ENCODE data around the gene FGGY. TPM values are rescaled to one million over a fixed set of nuclear protein-coding genes. Genes with fewer than 3 reads are reported as not detected.

The FGGY gene
- total RNA-seq, 2 donors from 2014 or later = 12.2 to 17.4 TPM

GRCh38 chr1:59683197-59683596, 386.3 kb downstream of the FGGY start:
- H3K27me3 ChIP-seq = no peaks in the 10 kb centered on the region
- H3K4me1 ChIP-seq = peaks cover 7% of the 10 kb centered on the region
- DNase-seq = no peak
- WGBS, 2 donors = 85 to 91% methylated on average over 2 of the region's 2 CpGs
- H3K9me3 ChIP-seq = no peaks in the 10 kb centered on the region
- H3K4me3 ChIP-seq = no peak overlapping the region
- no peak for TF ChIP-seq POLR2A (IDR thresholded peaks at IDR 0.05)
- TF ChIP-seq CTCF (IDR thresholded peaks at IDR 0.05) = no peak
- intact Hi-C loops (cut with DNase I) = no loop called here
- H3K36me3 ChIP-seq (replicated peaks in 1 of 2; ENCODE audit: insufficient read depth in 1 of 2, low read depth in 2 of 2) = no peaks in the 10 kb centered on the region
- ATAC-seq = no peak
- peak overlapping the region in 1 of 4 donors; percentile 19 for H3K27ac ChIP-seq

GRCh38 chr1:59684698-59685097, 387.8 kb downstream of the FGGY start:
- no peak for TF ChIP-seq POLR2A (IDR thresholded peaks at IDR 0.05)
- no peak for TF ChIP-seq CTCF (IDR thresholded peaks at IDR 0.05)
- no peak overlapping the region for H3K27ac ChIP-seq
- H3K4me3 ChIP-seq = no peak overlapping the region
- no peaks in the 10 kb centered on the region for H3K9me3 ChIP-seq
- peaks cover 6% of the 10 kb centered on the region for H3K4me1 ChIP-seq
- WGBS, 2 donors = 78 to 81% methylated on average over 4 of the region's 4 CpGs
- intact Hi-C loops (cut with DNase I) = no loop called here
- no peaks in the 10 kb centered on the region for H3K27me3 ChIP-seq
- H3K36me3 ChIP-seq (replicated peaks in 1 of 2; ENCODE audit: insufficient read depth in 1 of 2, low read depth in 2 of 2) = no peaks in the 10 kb centered on the region
- no peak for ATAC-seq
- DNase-seq = no peak

GRCh38 chr1:59685101-59685500, 388.2 kb downstream of the FGGY start:
- DNase-seq (no peak), ATAC-seq (no peak)
- H3K27me3 ChIP-seq = no peaks in the 10 kb centered on the region
- WGBS, 2 donors = 94 to 100% methylated on average over 3 of the region's 3 CpGs
- H3K4me3 ChIP-seq = no peak overlapping the region
- intact Hi-C loops (cut with DNase I) = no loop called here
- H3K36me3 ChIP-seq (replicated peaks in 1 of 2; ENCODE audit: insufficient read depth in 1 of 2, low read depth in 2 of 2) = no peaks in the 10 kb centered on the region
- H3K9me3 ChIP-seq = no peaks in the 10 kb centered on the region
- H3K4me1 ChIP-seq = peaks cover 6% of the 10 kb centered on the region
- H3K27ac ChIP-seq = no peak overlapping the region
- TF ChIP-seq CTCF (IDR thresholded peaks at IDR 0.05) (no peak), POLR2A (IDR thresholded peaks at IDR 0.05) (no peak)

- WGBS, 2 donors = 91 to 98% methylated on average over 2 of the region's 2 CpGs
- ATAC-seq = no peak
- intact Hi-C loops (cut with DNase I) = no loop called here
- Histone ChIP-seq H3K4me1 (peaks cover 6% of the 10 kb centered on the region), H3K9me3 (no peaks in the 10 kb centered on the region), H3K27ac (no peak overlapping the region), H3K4me3 (no peak overlapping the region), H3K36me3 (replicated peaks in 1 of 2; ENCODE audit: insufficient read depth in 1 of 2, low read depth in 2 of 2) (no peaks in the 10 kb centered on the region), H3K27me3 (no peaks in the 10 kb centered on the region)
- DNase-seq = no peak
- TF ChIP-seq CTCF (IDR thresholded peaks at IDR 0.05) (no peak), POLR2A (IDR thresholded peaks at IDR 0.05) (no peak)
Observed at GRCh38 chr1:59685666-59686065, 388.8 kb downstream of the FGGY start.

GRCh38 chr1:59686170-59686569, 389.3 kb downstream of the FGGY start:
- Histone ChIP-seq H3K9me3 (no peaks in the 10 kb centered on the region), H3K4me3 (no peak overlapping the region), H3K27me3 (no peaks in the 10 kb centered on the region), H3K27ac (no peak overlapping the region), H3K4me1 (peaks cover 6% of the 10 kb centered on the region), H3K36me3 (replicated peaks in 1 of 2; ENCODE audit: insufficient read depth in 1 of 2, low read depth in 2 of 2) (no peaks in the 10 kb centered on the region)
- intact Hi-C loops (cut with DNase I) = no loop called here
- WGBS, 2 donors = 56 to 63% methylated on average over 3 of the region's 3 CpGs
- TF ChIP-seq CTCF (IDR thresholded peaks at IDR 0.05) (no peak), POLR2A (IDR thresholded peaks at IDR 0.05) (no peak)
- no peak for DNase-seq
- ATAC-seq = no peak

Measured in body of pancreas (tissue), 4 donors.